GM21825 (cell line): ENCODE measurements around the gene CEACAM3.

Experiments
- ATAC-seq: cut with Tn5 transposase; IDR thresholded peaks from one replicate; pipeline ENCODE4 v1.9.1; 2021; ENCODE audit warnings: mild to moderate bottlenecking, moderate library complexity; ENCODE audit not compliant: unreplicated experiment

The CEACAM3 gene

DNA sequence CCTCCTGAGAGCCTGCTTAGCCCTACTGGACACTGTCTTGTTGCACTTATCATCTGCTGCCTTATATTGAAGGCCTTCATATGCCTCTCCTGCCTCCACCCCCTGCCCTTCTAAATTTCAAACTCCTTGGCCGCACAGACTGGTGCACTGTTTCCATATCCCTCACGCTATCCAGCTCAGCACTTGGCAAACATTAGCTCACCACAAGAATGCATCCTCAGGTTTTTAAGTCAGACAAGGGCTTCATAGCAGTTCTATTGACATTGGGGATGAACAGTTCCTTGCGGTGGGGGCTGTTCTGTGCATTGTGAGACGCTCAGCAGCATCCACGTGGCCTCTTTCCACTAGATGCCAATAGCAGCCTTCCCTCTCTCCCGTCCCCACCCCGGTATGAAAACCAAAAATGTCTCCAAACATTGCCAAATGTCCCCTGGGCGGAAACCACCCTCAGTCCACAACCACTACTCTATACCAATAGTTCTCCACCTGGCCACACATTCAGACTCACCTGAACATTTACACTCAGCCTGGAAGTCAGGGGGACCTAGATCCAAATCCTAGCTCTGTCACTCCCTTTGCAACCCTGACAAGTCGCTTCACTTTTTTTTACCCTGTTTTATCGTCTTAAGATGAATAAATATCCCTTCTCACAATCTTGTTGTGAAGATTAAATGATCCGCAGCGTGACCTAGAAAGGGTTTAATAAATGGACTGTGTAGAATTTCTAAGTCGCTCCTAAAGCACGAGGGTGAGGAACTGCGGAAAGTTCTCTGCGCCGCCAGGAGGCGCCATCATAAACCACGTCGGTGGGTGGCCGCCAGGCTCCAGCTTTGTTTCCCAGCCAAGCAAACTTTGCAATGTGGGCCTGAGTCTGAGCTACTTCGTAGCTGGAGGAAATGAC, 3.6 kb upstream of the CEACAM3 start:
- no peak for ATAC-seq

GRCh38 chr19:41793414-41793727, 3.0 kb upstream of the CEACAM3 start:
- ATAC-seq, result no peak

DNA sequence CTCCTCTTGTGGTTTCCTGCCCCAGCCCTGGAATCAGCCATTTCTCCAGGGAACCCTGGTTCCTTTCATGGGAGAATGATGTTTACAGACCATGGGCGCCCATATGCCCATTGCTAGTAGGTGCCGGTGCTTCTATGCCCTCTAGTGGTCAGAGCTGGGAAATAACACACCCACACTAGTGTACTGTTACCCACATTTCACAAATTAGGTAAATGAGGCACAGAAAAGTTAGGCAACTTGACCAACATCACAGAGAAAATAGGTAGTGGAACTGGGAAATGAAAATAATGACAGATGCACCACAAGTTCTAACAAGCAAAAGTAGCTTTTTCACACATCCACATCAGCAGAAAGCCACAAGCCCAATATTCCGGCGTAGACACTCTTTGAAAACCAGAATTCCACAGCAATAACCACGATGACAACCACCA, 1.3 kb upstream of the CEACAM3 start:
- peak; percentile 54 for ATAC-seq

- ATAC-seq, result no peak
Measured at GRCh38 chr19:41796901-41797300, 514 bp downstream of the CEACAM3 start.

- no peak for ATAC-seq
Measured at GRCh38 chr19:41799444-41800000, 3.1 kb downstream of the CEACAM3 start.

- no peak for ATAC-seq
Measured at GRCh38 chr19:41801031-41801430, 4.6 kb downstream of the CEACAM3 start.

- no peak for ATAC-seq
Measured at GRCh38 chr19:41801792-41802211, 5.4 kb downstream of the CEACAM3 start.

GRCh38 chr19:41802770-41803169, 6.4 kb downstream of the CEACAM3 start:
- no peak for ATAC-seq

GRCh38 chr19:41804336-41804735, 7.9 kb downstream of the CEACAM3 start:
- ATAC-seq, result no peak

GRCh38 chr19:41807176-41807575, 10.8 kb downstream of the CEACAM3 start:
- no peak for ATAC-seq

DNA sequence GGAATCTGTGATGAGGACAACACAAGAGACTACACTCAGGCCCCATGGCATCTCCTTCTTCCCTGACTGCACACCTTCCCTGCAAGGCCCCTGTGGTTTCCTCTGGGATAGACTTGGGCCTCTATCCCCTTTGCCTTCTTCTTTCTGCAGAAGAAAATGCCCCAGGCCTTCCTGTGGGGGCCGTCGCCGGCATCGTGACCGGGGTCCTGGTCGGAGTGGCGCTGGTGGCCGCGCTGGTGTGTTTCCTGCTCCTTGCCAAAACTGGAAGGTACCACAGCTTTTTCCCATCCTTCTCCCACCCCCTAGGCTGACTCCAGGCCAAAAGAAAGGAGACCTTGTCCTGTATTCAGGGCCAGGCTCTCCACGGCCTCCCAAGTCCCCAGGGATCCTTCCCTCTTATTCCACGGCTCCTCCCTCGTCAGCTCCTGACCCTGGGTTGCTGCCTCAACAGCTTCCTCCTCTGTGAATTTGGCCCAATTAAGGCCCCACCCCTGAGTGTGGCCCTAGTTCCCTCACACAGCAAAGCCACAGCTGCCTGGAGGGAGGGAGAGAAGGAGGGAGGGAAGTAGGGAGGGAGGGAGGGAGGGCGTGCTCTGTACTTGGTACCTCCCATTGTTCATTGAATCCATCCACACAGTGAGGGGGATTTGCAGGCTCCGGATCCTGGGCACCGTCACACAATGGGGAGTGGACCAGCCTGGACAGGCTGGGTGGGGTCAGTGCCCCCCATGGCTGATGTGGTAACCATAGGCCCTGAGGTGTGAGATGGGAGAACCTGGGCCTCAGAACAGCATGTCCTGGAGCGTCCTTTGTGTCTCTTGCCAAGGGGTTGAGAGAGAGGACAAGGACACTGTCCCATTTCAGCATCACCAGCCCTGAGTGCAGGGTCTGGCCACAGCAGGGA, 12.5 kb downstream of the CEACAM3 start:
- ATAC-seq, result no peak

DNA sequence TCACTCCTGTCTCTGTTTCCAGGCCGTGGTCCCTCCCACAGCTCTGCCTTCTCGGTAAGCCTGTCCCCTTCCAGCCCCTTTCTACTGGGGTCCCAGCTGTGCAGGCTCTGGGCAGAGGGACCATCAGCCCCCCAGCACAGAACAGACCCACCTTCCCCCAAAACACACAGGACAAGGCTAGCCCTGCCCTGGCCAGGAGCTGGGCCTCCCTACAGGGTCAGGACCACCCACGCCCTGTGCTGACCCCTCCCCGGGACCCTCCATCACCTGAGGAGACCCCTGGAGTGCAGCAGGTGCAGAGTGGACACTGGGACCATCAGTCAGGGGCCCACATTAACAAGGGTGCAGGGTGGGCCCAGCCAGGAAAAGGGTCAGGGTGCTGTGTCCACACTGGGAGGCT, 13.9 kb downstream of the CEACAM3 start:
- ATAC-seq, result no peak

GRCh38 chr19:41811036-41811435, 14.6 kb downstream of the CEACAM3 start:
- ATAC-seq, result no peak

- no peak for ATAC-seq
Measured at GRCh38 chr19:41811981-41812380, 15.6 kb downstream of the CEACAM3 start.

DNA sequence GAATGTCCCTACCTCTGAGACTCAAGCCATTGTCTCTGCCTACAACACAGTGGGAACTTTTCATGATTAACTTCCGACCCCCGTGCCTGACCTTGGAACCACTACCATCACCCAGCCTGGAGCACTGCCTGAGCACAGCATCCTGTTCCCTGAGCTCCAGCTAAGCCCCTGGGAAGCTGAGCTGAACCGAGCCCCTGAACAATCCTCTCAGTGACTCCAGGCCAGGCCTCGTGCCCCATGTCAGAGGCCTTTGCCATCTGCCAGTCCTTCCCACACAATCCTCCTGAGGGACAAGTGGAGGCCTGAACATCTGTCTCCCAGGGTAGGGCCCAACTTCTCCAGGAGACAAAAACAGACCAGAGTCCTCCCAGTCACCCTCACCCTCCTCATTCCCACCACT, 17.5 kb downstream of the CEACAM3 start:
- ATAC-seq, result no peak

DNA sequence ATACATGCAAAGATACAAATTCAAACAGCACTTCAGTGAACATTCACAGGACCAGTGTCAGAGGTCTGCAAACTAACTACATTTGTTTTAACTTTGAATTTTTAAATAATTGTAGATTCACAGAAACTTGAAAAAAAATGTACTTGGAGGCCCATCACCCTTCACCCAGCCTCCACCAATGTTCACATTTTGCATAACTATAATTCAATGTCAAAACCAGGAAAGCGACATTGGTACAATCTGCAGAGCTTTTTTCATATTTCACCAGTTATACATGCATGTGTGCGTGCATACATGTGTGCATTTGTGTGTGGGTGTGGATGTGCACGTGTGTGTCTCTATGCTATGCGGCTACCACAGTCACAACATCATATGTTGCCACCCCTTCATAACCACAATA, 18.9 kb downstream of the CEACAM3 start:
- ATAC-seq, result no peak

DNA sequence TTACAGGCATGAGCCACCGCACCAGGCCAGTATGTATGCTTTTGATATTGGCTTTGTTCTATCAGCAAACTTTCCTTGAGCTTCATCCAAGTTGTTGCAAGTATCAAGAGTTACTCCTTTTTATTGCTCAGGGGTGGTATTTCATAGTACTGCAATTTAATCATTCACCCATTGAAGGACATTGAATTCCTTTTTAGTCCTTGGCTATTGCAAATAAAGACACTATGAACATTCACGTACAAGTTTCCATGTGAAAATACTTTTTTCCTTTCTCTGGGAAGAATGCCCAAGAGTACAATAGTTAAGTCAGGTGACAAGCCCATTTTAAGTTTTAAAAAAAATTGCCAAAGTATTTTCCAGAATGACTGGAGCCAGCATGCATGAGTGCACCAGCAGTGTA, 20.4 kb downstream of the CEACAM3 start:
- no peak for ATAC-seq

DNA sequence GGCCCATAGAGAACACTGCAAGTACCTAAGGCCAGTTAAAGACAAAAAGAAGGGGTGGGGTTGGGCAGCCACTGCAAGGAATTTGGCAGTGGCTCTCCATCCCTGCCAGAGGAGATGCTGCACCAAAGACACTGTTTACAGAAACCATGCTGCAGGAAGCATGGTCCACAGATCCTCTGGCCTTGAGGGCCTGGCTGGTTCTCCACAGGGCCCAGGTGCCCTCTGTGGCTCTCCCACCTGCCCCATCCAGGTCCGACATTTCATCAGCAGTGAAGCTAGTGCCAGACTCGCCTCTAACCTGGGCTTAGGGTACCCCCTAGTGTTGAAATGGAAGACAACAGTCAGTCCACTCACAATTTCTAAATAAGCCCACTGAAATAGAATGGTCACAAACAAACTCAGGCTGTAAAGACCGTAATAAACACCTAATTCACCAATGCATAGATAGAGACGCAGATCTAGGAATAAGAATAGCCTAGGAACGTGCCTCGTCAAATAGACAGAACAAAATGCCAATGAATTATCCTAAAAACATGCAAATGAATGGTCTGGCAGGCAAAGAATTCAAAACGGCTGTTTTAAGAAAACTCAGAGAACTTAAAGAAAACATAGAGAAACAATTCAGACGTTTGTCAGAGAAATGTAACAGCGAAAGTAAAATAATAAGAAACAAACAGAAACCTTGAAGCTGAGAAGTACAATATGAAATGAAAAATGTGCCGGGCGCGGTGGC, 24.8 kb downstream of the CEACAM3 start:
- no peak for ATAC-seq

DNA sequence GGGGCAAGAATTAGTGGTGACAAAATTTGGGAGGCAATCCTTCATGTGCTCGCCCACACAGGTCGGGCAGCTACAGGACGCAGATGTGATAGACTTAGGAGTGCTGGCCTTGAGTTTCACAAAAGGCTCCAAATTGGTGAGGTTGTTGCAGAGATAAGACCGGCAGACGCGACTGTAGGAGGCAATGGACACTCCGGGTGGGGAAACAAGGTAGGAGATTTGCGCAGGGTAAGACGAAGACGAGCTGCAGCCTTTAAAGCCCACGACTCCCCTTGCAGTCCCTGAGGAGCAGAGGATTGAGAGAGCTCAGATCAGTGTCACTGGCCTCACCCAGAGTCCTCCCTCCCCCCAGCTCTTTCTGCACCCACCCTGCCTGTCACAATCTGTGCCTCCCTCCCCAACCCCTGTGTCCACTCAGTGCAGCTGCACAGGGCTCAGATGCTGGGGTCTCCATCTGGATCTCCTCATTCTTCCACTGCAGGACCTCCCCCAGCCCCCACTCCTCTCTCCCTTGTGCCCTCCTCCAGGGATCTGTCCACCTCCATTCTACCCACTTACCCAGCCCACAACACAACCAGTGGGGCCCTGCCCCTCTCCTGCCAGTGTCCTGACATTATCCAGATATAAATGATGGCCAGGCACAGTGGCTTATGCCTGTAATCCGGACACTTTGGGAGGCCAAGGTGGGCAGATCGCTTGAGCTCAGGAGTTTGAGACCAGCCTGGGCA, 41.8 kb downstream of the CEACAM3 start:
- no peak for ATAC-seq

GRCh38 chr19:41839211-41839610, 42.8 kb downstream of the CEACAM3 start:
- ATAC-seq, result no peak
